NB4 (cell line): ENCODE data around the gene MTFMT.
"Not testable (repeated sequence)": the region's sequence is repeated elsewhere in the genome, so short reads cannot be mapped to it uniquely, and the experiment has no call there.

Source experiments
- DNase-seq: peaks from one replicate; pipeline ENCODE4 v3.0.0; 2010; ENCODE audit warnings: low read depth
- H3K4me3 ChIP-seq: one replicate; pipeline ENCODE4 v1.5.1; 2011; ENCODE audit warnings: mild to moderate bottlenecking, low read depth, low read length, moderate library complexity
- CTCF ChIP-seq: IDR thresholded peaks from one replicate; pipeline ENCODE4 v1.5.1; 2012; ENCODE audit warnings: low read depth, low read length
- MAX ChIP-seq: IDR thresholded peaks from 2 replicates; pipeline ENCODE4 v1.6.1; 2011; ENCODE audit warnings: low read depth, low read length
- MYC ChIP-seq: IDR thresholded peaks from 2 replicates; pipeline ENCODE4 v1.6.1; 2011; ENCODE audit warnings: low read depth, low read length
- POLR2A ChIP-seq: IDR thresholded peaks from 2 replicates; pipeline ENCODE4 v1.6.1; 2011; ENCODE audit warnings: mild to moderate bottlenecking; ENCODE audit not compliant: insufficient read length; ENCODE audit errors: extremely low read depth

MTFMT gene

GRCh38 chr15:65026756-65027155, 2.7 kb downstream of the MTFMT start:
- DNase-seq: no peak
- no peak for TF ChIP-seq MAX
- no peak for TF ChIP-seq CTCF
- TF ChIP-seq MYC: no peak
- TF ChIP-seq POLR2A: no peak
- H3K4me3 ChIP-seq: no peak overlapping the region

- no peak for TF ChIP-seq CTCF
- TF ChIP-seq MAX: no peak
- no peak for TF ChIP-seq MYC
- no peak for TF ChIP-seq POLR2A
- no peak overlapping the region for H3K4me3 ChIP-seq
- no peak for DNase-seq
These were observed 8.0 kb downstream of the MTFMT start for GRCh38 chr15:65021488-65021887.

- no peak for DNase-seq
- TF ChIP-seq MAX (no peak), MYC (no peak), CTCF (no peak), POLR2A (no peak)
- no peak overlapping the region for H3K4me3 ChIP-seq
These were observed 9.0 kb downstream of the MTFMT start for GRCh38 chr15:65020419-65020818.

- H3K4me3 ChIP-seq, DNase-seq: not testable (repeated sequence)
These were observed 18.2 kb downstream of the MTFMT start for GRCh38 chr15:65011198-65011597.

- H3K4me3 ChIP-seq: no peak overlapping the region
- no peak for TF ChIP-seq POLR2A
- TF ChIP-seq MAX: no peak
- TF ChIP-seq MYC: no peak
- peak; percentile 27 for TF ChIP-seq CTCF
- DNase-seq: peak; percentile 49
These were observed 20.5 kb downstream of the MTFMT start for GRCh38 chr15:65008983-65009382.

- no peak overlapping the region for H3K4me3 ChIP-seq
- TF ChIP-seq MYC (no peak), POLR2A (no peak), CTCF (no peak), MAX (no peak)
- DNase-seq: no peak
These were observed 22.6 kb downstream of the MTFMT start for GRCh38 chr15:65006876-65007275.
